RWPE1 (cell line): ENCODE measurements around the gene EYS.
A peak's percentile ranks its signal among the peaks of the same experiment; 100 is the strongest.

ENCODE experiments used
- CTCF ChIA-PET: fragments of 350-600 bp; sonication (Branson Sonifier 250); formaldehyde crosslinking; extraction: SDS; loops from one replicate; lab custom pipeline; 2021; lab: Yijun Ruan, JAX
- POLR2A ChIA-PET: fragments of 400-600 bp; formaldehyde crosslinking; extraction: SDS; loops from one replicate; lab custom pipeline; 2020; ENCODE audit warnings: antibody characterized with exemption; ENCODE audit not compliant: low non-redundant PET; lab: Yijun Ruan, JAX
- DNase-seq: peaks from one replicate; pipeline ENCODE4 v3.0.0; 2012; ENCODE audit warnings: low spot score
- H3K27ac ChIP-seq: fragments of 450-650 bp; 2 replicates; pipeline ENCODE4 v1.5.1; 2017
- CTCF ChIP-seq: fragments of 450-650 bp; conservative IDR thresholded peaks from 2 replicates; pipeline ENCODE4 v1.5.1; 2017; ENCODE audit warnings: low read depth, mild to moderate bottlenecking

EYS gene

GRCh38 chr6:64848467-64848866, 858.6 kb downstream of the EYS start:
- ChIA-PET POLR2A (no interaction called here), CTCF (no interaction called here)
- TF ChIP-seq CTCF, result no peak
- no peak overlapping the region for H3K27ac ChIP-seq
- no peak for DNase-seq

- TF ChIP-seq CTCF, result no peak
- CTCF ChIA-PET, result no interaction called here
Measured at GRCh38 chr6:64847396-64847795, 859.6 kb downstream of the EYS start.

GRCh38 chr6:64838726-64839125, 868.3 kb downstream of the EYS start:
- no peak for TF ChIP-seq CTCF
- DNase-seq, result no peak
- H3K27ac ChIP-seq, result no peak overlapping the region
- POLR2A ChIA-PET, result no interaction called here
- CTCF ChIA-PET, result interaction anchor here (0.8 kb wide), 1 partner anchor 614 kb away, joined by 3 read pairs; no protein-coding TSS in a partner anchor

More at GRCh38 chr6:64847396-64847795, 859.6 kb downstream of the EYS start:
- no peak overlapping the region for H3K27ac ChIP-seq
- no peak for DNase-seq
- POLR2A ChIA-PET, result no interaction called here

GRCh38 chr6:64831680-64832079, 875.3 kb downstream of the EYS start:
- ChIA-PET CTCF (no interaction called here), POLR2A (no interaction called here)
- peak; percentile 4 for DNase-seq
- TF ChIP-seq CTCF, result no peak
- no peak overlapping the region for H3K27ac ChIP-seq

- no peak for DNase-seq
- CTCF ChIA-PET, result no interaction called here
- no peak for TF ChIP-seq CTCF
Measured at GRCh38 chr6:64817525-64817924, 889.5 kb downstream of the EYS start.

GRCh38 chr6:64815718-64816117, 891.3 kb downstream of the EYS start:
- ChIA-PET CTCF (no interaction called here), POLR2A (interaction anchor here (0.5 kb wide), 1 partner anchor 512 kb away, joined by 4 read pairs; no protein-coding TSS in a partner anchor)
- DNase-seq, result no peak
- TF ChIP-seq CTCF, result no peak
- H3K27ac ChIP-seq, result no peak overlapping the region

More at GRCh38 chr6:64817525-64817924, 889.5 kb downstream of the EYS start:
- no peak overlapping the region for H3K27ac ChIP-seq
- POLR2A ChIA-PET, result no interaction called here
